ENCODE results near the gene DENND2D. TPM values are rescaled to one million over a fixed set of nuclear protein-coding genes. Genes with fewer than 3 reads are reported as not detected.

The DENND2D gene
- polyA plus RNA-seq, 1 donor (not counting 4 experiments of a cell fraction or from before 2014, with no cell fraction given), result 7.8 TPM

- Histone ChIP-seq H4K20me1 (ENCODE audit: control insufficient read depth, extremely low read depth, insufficient read depth, low read length) (no peaks in the 10 kb centered on the region), H3K27ac (ENCODE audit: control insufficient read depth, insufficient read depth, low read length) (no peak overlapping the region), H3K27me3 (ENCODE audit: control insufficient read depth, extremely low read depth, insufficient read depth, low read length) (no peaks in the 10 kb centered on the region), H3K4me3 (ENCODE audit: control insufficient read depth in 2 of 3, extremely low read depth in 1 of 3, insufficient read depth in 2 of 3, low read depth in 1 of 3, low read length in 3 of 3) (no peak overlapping the region), H3K9ac (ENCODE audit: control insufficient read depth, extremely low read depth, insufficient read depth, low read length) (no peak overlapping the region), H2AFZ (ENCODE audit: control insufficient read depth, low read length) (no peak overlapping the region), H3K79me2 (ENCODE audit: control insufficient read depth, insufficient read depth, low read length) (no peaks in the 10 kb centered on the region), H3K4me1 (ENCODE audit: control insufficient read depth, extremely low read depth, insufficient read depth, low read length) (no peaks in the 10 kb centered on the region), H3K9me3 (ENCODE audit: control insufficient read depth, low read depth, low read length) (no peaks in the 10 kb centered on the region), H3K9me1 (ENCODE audit: control insufficient read depth, extremely low read depth, insufficient read depth, low read length) (no peaks in the 10 kb centered on the region), H3K36me3 (ENCODE audit: control insufficient read depth in 2 of 2, extremely low read depth in 1 of 2, insufficient read depth in 2 of 2, low read length in 2 of 2) (peaks cover 2 to 5% of the 10 kb centered on the region in 2 experiments), H3K4me2 (ENCODE audit: control insufficient read depth, extremely low read depth, insufficient read depth, low read depth, low read length) (no peak overlapping the region)
- FAIRE-seq (no peak), DNase-seq (ENCODE audit: low read depth, low spot score) (no peak)
- dilution Hi-C loops (cut with MboI; ENCODE audit: extremely low pct_ligation_motif_present, low sequenced_read_pairs), result no loop called here
- no peak for TF ChIP-seq CTCF (optimal IDR thresholded peaks at IDR 0.05 in 1 of 3, IDR thresholded peaks at IDR 0.05 in 1 of 3, conservative IDR thresholded peaks at IDR 0.05 in 1 of 3; ENCODE audit: extremely low read depth in 1 of 3, insufficient read depth in 2 of 3, low read length in 3 of 3)
- no peak for TF ChIP-seq EZH2 (IDR thresholded peaks at IDR 0.05; ENCODE audit: low read length)
These were observed 26.4 kb downstream of the DENND2D start for GRCh38 chr1:111174070-111174469.

GRCh38 chr1:111172463-111172862 is 28.0 kb downstream of the DENND2D start:
- H3K9me1 ChIP-seq (ENCODE audit: control insufficient read depth, extremely low read depth, insufficient read depth, low read length), result no peaks in the 10 kb centered on the region
- no peaks in the 10 kb centered on the region for H3K9me3 ChIP-seq (ENCODE audit: control insufficient read depth, low read depth, low read length)
- peaks cover 6 to 8% of the 10 kb centered on the region in 2 experiments for H3K36me3 ChIP-seq (ENCODE audit: control insufficient read depth in 2 of 2, extremely low read depth in 1 of 2, insufficient read depth in 2 of 2, low read length in 2 of 2)
- no peak for TF ChIP-seq EZH2 (IDR thresholded peaks at IDR 0.05; ENCODE audit: low read length)
- TF ChIP-seq CTCF (optimal IDR thresholded peaks at IDR 0.05 in 1 of 3, IDR thresholded peaks at IDR 0.05 in 1 of 3, conservative IDR thresholded peaks at IDR 0.05 in 1 of 3; ENCODE audit: extremely low read depth in 1 of 3, insufficient read depth in 2 of 3, low read length in 3 of 3), result no peak
- no peak for FAIRE-seq
- no peaks in the 10 kb centered on the region for H3K4me1 ChIP-seq (ENCODE audit: control insufficient read depth, extremely low read depth, insufficient read depth, low read length)
- H3K79me2 ChIP-seq (ENCODE audit: control insufficient read depth, insufficient read depth, low read length), result no peaks in the 10 kb centered on the region
- H3K27me3 ChIP-seq (ENCODE audit: control insufficient read depth, extremely low read depth, insufficient read depth, low read length), result no peaks in the 10 kb centered on the region
- H3K4me3 ChIP-seq (ENCODE audit: control insufficient read depth in 2 of 3, extremely low read depth in 1 of 3, insufficient read depth in 2 of 3, low read depth in 1 of 3, low read length in 3 of 3), result no peak overlapping the region
- no peak overlapping the region for H3K9ac ChIP-seq (ENCODE audit: control insufficient read depth, extremely low read depth, insufficient read depth, low read length)
- no peak overlapping the region for H3K4me2 ChIP-seq (ENCODE audit: control insufficient read depth, extremely low read depth, insufficient read depth, low read depth, low read length)
- DNase-seq (ENCODE audit: low read depth, low spot score), result no peak
- no peak overlapping the region for H3K27ac ChIP-seq (ENCODE audit: control insufficient read depth, insufficient read depth, low read length)
- H4K20me1 ChIP-seq (ENCODE audit: control insufficient read depth, extremely low read depth, insufficient read depth, low read length), result no peaks in the 10 kb centered on the region
- H2AFZ ChIP-seq (ENCODE audit: control insufficient read depth, low read length), result no peak overlapping the region
- dilution Hi-C loops (cut with MboI; ENCODE audit: extremely low pct_ligation_motif_present, low sequenced_read_pairs), result no loop called here
